Mucosa of descending colon (tissue), 3 donors: Measurements from ENCODE around the gene DPYSL4. TPM values are rescaled to one million over a fixed set of nuclear protein-coding genes. Genes with fewer than 3 reads are reported as not detected.

Source experiments
- ATAC-seq: fragments of 200-7000 bp; cut with Tn5 transposase; one replicate; pipeline ENCODE4 v1.9.1; 2020; ENCODE audit warnings: mild to moderate bottlenecking, moderate library complexity
- DNase-seq, 3 donors: peaks; one replicate each; pipeline ENCODE4 v3.0.0-alpha.2; 2020
- H3K36me3 ChIP-seq: fragments of 200-600 bp; one replicate; pipeline ENCODE4 v1.8.0; 2021; ENCODE audit warnings: low read depth, mild to moderate bottlenecking
- H3K4me1 ChIP-seq: fragments of 200-600 bp; one replicate; pipeline ENCODE4 v1.8.0; 2021; ENCODE audit warnings: low read depth, mild to moderate bottlenecking
- H3K4me3 ChIP-seq: fragments of 200-600 bp; one replicate; pipeline ENCODE4 v1.8.0; 2021; ENCODE audit warnings: mild to moderate bottlenecking
- H3K9me3 ChIP-seq: fragments of 200-600 bp; one replicate; pipeline ENCODE4 v1.8.0; 2021; ENCODE audit warnings: mild to moderate bottlenecking
- intact Hi-C, 2 donors: fragments of 100-400 bp; cut with DNase I in 1 of 2; cut with micrococcal nuclease in 1 of 2; formaldehyde crosslinking; loops; one replicate each; pipeline versions ENCODE4 v1.11.0 to v1.11.1; 2022; cut with DNase I, micrococcal nuclease
- total RNA-seq, 3 donors: library from RNA; stranded (reverse); fragmentation: NEBNext Ultra II Directional in 2 of 3; extraction: Animal tissue kit (Norgen Biotek cat#: 25700) in 2 of 3; gene quantifications; one replicate each; pipeline versions ENCODE4 v1.2.1 to v1.2.4, GENCODE V29; 2021 to 2023
- TF ChIP-seq, protein P1 (sequence below): fragments of 200-600 bp; IDR thresholded peaks from one replicate; pipeline ENCODE4 v1.8.0; 2022; ENCODE audit warnings: antibody characterized with exemption, mild to moderate bottlenecking
- donor health status: DM: no; HTN: no; CAD: no; lungs with moderate emphysema.
- donor health status: DM: no; HTN: no; CAD: no.
- donor health status: DM: no; HTN: yes; CAD: no.

DPYSL4 gene
- total RNA-seq, 3 donors from 2014 or later = 0.46 to 1.3 (median 0.55) TPM

DNA sequence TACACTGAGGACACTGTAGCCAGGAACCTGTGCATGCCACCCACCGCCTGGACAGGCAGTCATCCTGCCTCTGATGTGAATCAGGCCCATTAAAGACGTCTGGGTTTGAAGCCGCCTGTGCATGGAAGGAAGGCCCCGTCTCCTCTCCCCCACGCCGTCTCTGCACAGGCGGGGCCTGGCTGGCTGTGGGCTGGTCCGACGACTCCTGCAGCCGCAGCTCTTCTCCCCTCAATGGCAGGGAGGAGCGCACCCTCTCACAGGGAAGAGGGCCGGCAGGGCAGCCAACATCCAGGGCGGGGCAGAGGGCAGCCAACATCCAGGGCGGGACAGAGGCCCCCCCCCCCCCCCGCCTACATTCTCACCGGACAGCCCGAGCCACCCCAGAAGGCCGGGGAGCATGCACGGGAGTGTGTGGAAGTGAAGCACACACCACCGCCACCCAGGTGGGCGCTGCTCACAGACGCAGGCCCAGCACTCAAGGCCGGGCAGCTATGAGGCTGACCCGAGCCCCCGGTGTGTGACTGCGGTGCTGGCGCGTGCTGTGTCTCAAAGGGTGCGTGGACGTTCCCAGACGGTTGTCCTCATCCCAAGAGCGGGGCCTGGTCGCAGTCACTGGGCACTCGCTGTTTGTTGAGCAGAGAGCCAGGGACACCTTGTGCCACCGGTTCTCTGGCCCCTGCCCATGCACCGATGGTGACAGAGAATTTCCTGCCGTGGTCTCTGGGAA lies 19.1 kb downstream of the DPYSL4 start:
- intact Hi-C loops = no loop called here
- Histone ChIP-seq H3K4me1 (no peaks in the 10 kb centered on the region), H3K36me3 (no peaks in the 10 kb centered on the region), H3K4me3 (no peak overlapping the region), H3K9me3 (no peaks in the 10 kb centered on the region)
- DNase-seq (peak in 1 of 3 donors; percentile 37), ATAC-seq (no peak)
- TF ChIP-seq, protein P1, sequence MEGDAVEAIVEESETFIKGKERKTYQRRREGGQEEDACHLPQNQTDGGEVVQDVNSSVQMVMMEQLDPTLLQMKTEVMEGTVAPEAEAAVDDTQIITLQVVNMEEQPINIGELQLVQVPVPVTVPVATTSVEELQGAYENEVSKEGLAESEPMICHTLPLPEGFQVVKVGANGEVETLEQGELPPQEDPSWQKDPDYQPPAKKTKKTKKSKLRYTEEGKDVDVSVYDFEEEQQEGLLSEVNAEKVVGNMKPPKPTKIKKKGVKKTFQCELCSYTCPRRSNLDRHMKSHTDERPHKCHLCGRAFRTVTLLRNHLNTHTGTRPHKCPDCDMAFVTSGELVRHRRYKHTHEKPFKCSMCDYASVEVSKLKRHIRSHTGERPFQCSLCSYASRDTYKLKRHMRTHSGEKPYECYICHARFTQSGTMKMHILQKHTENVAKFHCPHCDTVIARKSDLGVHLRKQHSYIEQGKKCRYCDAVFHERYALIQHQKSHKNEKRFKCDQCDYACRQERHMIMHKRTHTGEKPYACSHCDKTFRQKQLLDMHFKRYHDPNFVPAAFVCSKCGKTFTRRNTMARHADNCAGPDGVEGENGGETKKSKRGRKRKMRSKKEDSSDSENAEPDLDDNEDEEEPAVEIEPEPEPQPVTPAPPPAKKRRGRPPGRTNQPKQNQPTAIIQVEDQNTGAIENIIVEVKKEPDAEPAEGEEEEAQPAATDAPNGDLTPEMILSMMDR = no peak

DNA sequence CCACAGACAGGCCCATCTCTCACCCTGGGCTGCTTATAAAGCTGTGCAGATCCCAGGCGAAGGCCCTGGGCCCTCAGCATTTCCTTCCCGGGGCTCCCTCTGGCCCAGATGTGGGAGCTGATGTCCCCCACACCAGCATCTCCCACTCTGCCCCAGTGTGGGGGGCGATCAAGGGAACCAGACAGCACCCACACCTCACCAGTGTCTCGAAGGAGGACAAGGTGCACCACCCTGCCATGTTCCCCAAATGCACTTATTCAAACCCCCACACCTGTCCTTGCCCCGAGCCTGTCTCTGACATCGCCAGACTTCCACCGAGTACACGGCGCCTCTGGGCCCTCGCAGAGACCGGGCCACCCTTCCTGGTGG lies 19.6 kb downstream of the DPYSL4 start:
- no peak for ATAC-seq
- Histone ChIP-seq H3K4me1 (no peaks in the 10 kb centered on the region), H3K36me3 (no peaks in the 10 kb centered on the region), H3K4me3 (no peak overlapping the region), H3K9me3 (no peaks in the 10 kb centered on the region)
- no peak for DNase-seq
- TF ChIP-seq, protein P1 = no peak
- intact Hi-C loops = no loop called here

DNA sequence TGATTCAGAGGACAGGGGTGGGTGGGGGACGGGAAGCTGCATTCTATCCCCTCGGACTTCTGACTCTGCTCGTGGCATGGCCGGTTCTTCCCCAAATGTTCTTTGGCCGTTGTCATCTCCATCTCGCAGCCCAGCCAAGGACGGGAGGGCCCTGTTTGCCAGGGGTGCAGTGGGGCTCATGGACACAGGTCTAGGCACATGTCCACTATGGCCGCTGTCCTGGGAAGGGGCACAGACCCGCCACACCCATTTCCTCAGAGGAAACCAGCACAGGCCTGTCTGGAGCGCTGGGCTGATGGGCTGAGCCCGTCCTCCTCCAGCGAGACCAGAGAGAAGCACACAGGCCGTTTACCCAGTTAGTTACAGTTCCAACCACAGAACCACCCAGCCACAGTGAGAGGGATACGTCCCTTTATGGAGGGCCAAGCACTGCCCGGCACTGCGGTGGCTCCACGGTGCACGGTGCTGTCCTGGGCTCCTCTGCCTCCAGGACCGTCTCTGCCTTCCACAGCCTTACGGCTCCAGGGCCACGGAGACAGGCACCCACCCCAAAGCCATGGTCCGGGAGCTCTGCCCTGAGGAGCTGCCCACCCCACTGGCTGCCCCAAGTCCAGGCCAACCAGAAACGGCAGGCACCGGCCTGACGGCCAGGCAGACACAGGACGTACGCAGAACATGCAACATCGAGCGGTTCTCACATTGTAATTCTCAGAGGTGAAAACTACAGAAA lies 20.2 kb downstream of the DPYSL4 start:
- H3K4me3 ChIP-seq = no peak overlapping the region
- TF ChIP-seq, protein P1 = no peak
- no peaks in the 10 kb centered on the region for H3K36me3 ChIP-seq
- ATAC-seq (no peak), DNase-seq (no peak)
- no peaks in the 10 kb centered on the region for H3K4me1 ChIP-seq
- intact Hi-C loops = no loop called here
- no peaks in the 10 kb centered on the region for H3K9me3 ChIP-seq

DNA sequence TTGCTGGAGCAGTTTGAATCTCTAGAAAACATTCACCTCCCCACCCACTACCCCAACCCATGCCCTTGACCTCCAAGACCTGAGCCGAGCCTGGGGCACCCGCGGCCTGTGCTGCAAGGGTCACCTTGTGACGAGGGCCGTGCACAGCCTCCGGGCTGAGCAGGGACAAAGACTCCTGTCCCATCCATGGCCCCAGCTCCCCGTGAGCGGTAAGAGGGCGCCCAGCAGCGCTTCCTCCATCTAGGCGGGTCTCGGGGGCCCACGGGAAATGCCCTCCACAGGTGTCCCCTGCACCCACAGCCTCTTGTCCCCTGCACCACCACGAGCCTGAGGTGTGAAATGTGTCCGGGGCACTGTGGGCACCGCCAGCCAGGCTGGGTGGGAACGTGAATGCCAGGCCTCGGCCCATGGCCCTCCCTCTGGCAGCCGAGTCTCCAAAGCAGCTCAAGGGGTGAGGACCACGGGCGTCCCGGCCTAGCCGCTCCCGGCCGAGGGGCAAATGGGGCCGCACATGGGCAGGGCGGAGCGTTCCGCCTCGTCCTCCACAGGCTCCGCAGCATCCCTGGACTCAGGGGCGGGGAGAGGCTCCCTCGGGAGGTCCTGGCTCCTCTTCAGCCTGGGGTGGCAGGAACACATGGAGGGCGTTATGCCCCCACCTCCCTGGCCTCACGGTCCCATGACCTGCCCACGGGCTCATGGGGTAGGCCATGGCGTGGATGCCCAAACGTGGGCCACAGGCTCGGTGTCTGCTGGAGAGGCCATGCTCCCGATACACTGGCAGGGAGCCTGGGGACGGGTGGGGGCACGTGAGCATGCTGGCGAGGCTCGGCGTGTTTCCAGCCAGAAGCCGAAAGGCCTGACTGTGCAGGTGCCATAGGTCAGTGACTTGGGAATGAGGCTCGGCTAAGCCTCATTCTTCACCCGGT lies 21.1 kb downstream of the DPYSL4 start:
- no peak for ATAC-seq
- Histone ChIP-seq H3K9me3 (no peaks in the 10 kb centered on the region), H3K4me3 (no peak overlapping the region), H3K4me1 (no peaks in the 10 kb centered on the region), H3K36me3 (no peaks in the 10 kb centered on the region)
- intact Hi-C loops = no loop called here
- DNase-seq = peak in 1 of 3 donors; percentile 46
- TF ChIP-seq, protein P1 = no peak

DNA sequence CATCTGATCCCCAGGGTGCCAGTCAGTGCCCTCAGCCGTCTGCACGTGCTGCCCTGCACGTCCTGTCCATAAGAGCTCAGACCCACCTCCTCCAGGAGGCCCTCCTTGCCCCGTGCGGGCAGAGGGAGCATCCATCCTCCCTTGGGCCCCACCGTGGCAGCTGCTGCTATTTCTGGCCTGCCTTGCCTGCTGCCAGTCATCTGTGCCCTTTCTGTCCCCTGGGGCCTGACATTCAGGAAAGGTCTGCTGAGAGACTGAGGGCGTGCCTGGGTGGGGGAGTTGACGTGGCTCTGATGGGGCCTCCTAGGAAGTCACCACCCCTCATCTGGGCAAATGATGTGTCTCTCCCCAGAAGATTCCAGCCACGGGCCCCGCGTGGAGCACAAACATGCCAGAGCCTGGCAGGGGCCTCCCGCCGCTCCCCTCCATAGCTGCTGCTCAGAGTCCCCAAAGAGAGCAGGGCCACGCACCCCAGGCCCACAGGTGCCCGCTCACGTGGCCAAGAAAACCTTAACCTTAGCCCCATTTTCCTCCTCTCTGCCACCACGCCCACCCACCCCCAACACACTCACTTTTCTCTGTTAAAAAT lies 21.8 kb downstream of the DPYSL4 start:
- ATAC-seq (no peak), DNase-seq (peak in 1 of 3 donors; percentile 36)

More for the DNA sequence above, 21.8 kb downstream of the DPYSL4 start:
- intact Hi-C loops = no loop called here
- TF ChIP-seq, protein P1 = no peak
- Histone ChIP-seq H3K36me3 (no peaks in the 10 kb centered on the region), H3K9me3 (no peaks in the 10 kb centered on the region), H3K4me1 (no peaks in the 10 kb centered on the region), H3K4me3 (no peak overlapping the region)
